ENCODE results near the gene LPP. TPM values are rescaled to one million over a fixed set of nuclear protein-coding genes. Genes with fewer than 3 reads are reported as not detected.

The LPP gene
- total and polyA plus RNA-seq, 2 of the 4 experiments (the other 2 are of a cell fraction): 16.0 to 130 TPM

GRCh38 chr3:188253800-188254452 lies 100.0 kb downstream of the LPP start:
- Histone ChIP-seq H2BK5ac (ENCODE audit: low read depth, low read length, poor library complexity, severe bottlenecking) (no peak overlapping the region), H3K79me1 (ENCODE audit: low read depth in 1 of 2, low read length in 2 of 2) (peaks cover 53 to 66% of the 10 kb centered on the region in 2 experiments), H3K9me3 (ENCODE audit: control insufficient read depth, insufficient read depth, low read length) (no peaks in the 10 kb centered on the region), H2BK120ac (ENCODE audit: low read depth, low read length) (no peak overlapping the region), H3K4me2 (ENCODE audit: low read depth, low read length) (no peak overlapping the region), H4K5ac (ENCODE audit: low read depth, low read length) (no peak overlapping the region), H2AK9ac (replicated peaks; ENCODE audit: low read depth, low read length, poor library complexity) (no peak overlapping the region), H3K18ac (ENCODE audit: low read depth, low read length) (no peak overlapping the region), H3K14ac (replicated peaks; ENCODE audit: low read depth, low read length) (no peak overlapping the region), H2AFZ (replicated peaks; ENCODE audit: low read length, poor library complexity) (no peak overlapping the region), H3K4ac (ENCODE audit: low read depth, low read length) (no peak overlapping the region), H2AK5ac (ENCODE audit: low read depth, low read length) (no peak overlapping the region), H3K56ac (ENCODE audit: extremely low read depth, insufficient read depth, low read length) (no peak overlapping the region), H3K4me3 (ENCODE audit: insufficient read depth, low read depth, low read length) (no peak overlapping the region), H3K23ac (ENCODE audit: low read depth, low read length) (peak overlapping the region; percentile 43; the same call in 1 of the 2 replicates), H4K91ac (ENCODE audit: insufficient read depth, low read depth, low read length) (no peak overlapping the region), H3K27ac (ENCODE audit: insufficient read depth, low read length) (no peak overlapping the region), H2BK15ac (ENCODE audit: low read depth, low read length) (no peak overlapping the region), H4K8ac (ENCODE audit: low read depth in 2 of 2, low read length in 2 of 2) (0 out of 4 replicates have a peak overlapping the region, but pooled peaks of 1 of the 2 experiments have one; percentile 6), H3K9me1 (ENCODE audit: insufficient read depth, low read length) (peaks cover 35% of the 10 kb centered on the region), H3K27me3 (ENCODE audit: control insufficient read depth, insufficient read depth, low read length) (no peaks in the 10 kb centered on the region), H4K20me1 (ENCODE audit: insufficient read depth, low read length) (peaks cover 38% of the 10 kb centered on the region), H3K9ac (ENCODE audit: low read depth, low read length) (no peak overlapping the region), H3K36me3 (ENCODE audit: control insufficient read depth, insufficient read depth, low read length) (peaks cover 11% of the 10 kb centered on the region), H2BK20ac (ENCODE audit: low read depth, low read length) (no peak overlapping the region), H3K4me1 (ENCODE audit: control insufficient read depth, insufficient read depth, low read length) (peaks cover 14% of the 10 kb centered on the region; the same call in 1 of the 2 replicates)
- ATAC-seq (ENCODE audit: low read depth) (no peak), DNase-seq (no peak)
- ChIA-PET CTCF (no interaction called here), POLR2A (ENCODE audit: unreplicated experiment) (no interaction called here)
- intact Hi-C loops (cut with micrococcal nuclease) (no loop called here), dilution Hi-C loops (cut with HindIII; ENCODE audit: low sequenced_read_pairs, unreplicated experiment) (no loop called here), in situ Hi-C loops (cut with MboI; ENCODE audit: low sequenced_read_pairs) (no loop called here)
- BruUV-seq (replicated peaks): no TSS peak
- TF ChIP-seq NFE2L2 (IDR thresholded peaks at IDR 0.05; ENCODE audit: low read depth, low read length) (no peak), CEBPB (IDR thresholded peaks at IDR 0.05; ENCODE audit: low read depth, low read length) (no peak), RAD21 (IDR thresholded peaks at IDR 0.05; ENCODE audit: low read length) (no peak), MXI1 (IDR thresholded peaks at IDR 0.05; ENCODE audit: borderline replicate concordance, low read depth, low read length) (no peak), SMC3 (IDR thresholded peaks at IDR 0.05; ENCODE audit: low read depth, low read length) (no peak), CHD1 (IDR thresholded peaks at IDR 0.05; ENCODE audit: low read depth, low read length) (no peak), RCOR1 (IDR thresholded peaks at IDR 0.05; ENCODE audit: insufficient replicate concordance, low read length) (no peak), MAZ (IDR thresholded peaks at IDR 0.05; ENCODE audit: borderline replicate concordance, low read depth, low read length) (no peak), RFX5 (IDR thresholded peaks at IDR 0.05; ENCODE audit: low read depth, low read length) (no peak), POLR2A (IDR thresholded peaks at IDR 0.05; ENCODE audit: low read depth, low read length) (no peak)
- no CpG with 5 or more reads among the region's 2 CpGs for WGBS, 2 experiments (ENCODE audit: extremely low coverage in 2 of 2, insufficient read length in 1 of 2)
